OCI-LY3 (cell line): Measurements from ENCODE around the gene CSPG4.

Experiments used
- CTCF ChIP-seq: fragments of 200-600, 300-600 bp; sonication (generic); IDR thresholded peaks from 2 replicates; pipeline ENCODE4 v1.5.1; 2014; ENCODE audit warnings: antibody characterized with exemption, low read length, low read depth
- EZH2phosphoT487 ChIP-seq: fragments of 200-600 bp; shearing (Covaris generic); IDR thresholded peaks from 2 replicates; pipeline ENCODE4 v1.6.1; 2018; ENCODE audit warnings: antibody characterized with exemption, mixed run types, low read depth

GRCh38 chr15:75656331-75656730 lies 56.3 kb downstream of the CSPG4 start:
- no peak for TF ChIP-seq CTCF
- TF ChIP-seq EZH2phosphoT487 = no peak
